ENCODE results near the gene IMMP2L. TPM values are rescaled to one million over a fixed set of nuclear protein-coding genes. Genes with fewer than 3 reads are reported as not detected.

The IMMP2L gene
- total and polyA plus RNA-seq, 2 of the 13 experiments (the other 11 are each of a cell fraction or from before 2014, with no cell fraction given), result 7.8 to 16.9 TPM

- TF ChIP-seq ZNF431 (CRISPR knock-in tag; IDR thresholded peaks at IDR 0.05; ENCODE audit: borderline replicate concordance, low read depth) (no peak), MAZ (IDR thresholded peaks at IDR 0.05; ENCODE audit: borderline replicate concordance, low read depth, low read length) (no peak), MAZ (CRISPR knock-in tag; IDR thresholded peaks at IDR 0.05; ENCODE audit: low read depth) (no peak), HOXA7 (CRISPR knock-in tag; IDR thresholded peaks at IDR 0.05) (no peak), FOXA3 (CRISPR knock-in tag; IDR thresholded peaks at IDR 0.05) (0 out of 2 replicates have a peak, but pooled peaks have one; percentile 12), CEBPB (IDR thresholded peaks at IDR 0.05; ENCODE audit: borderline replicate concordance, low read depth, low read length) (peak; percentile 85), CEBPG (CRISPR knock-in tag; IDR thresholded peaks at IDR 0.05) (peak; percentile 71), GATAD2A (CRISPR knock-in tag; IDR thresholded peaks at IDR 0.05) (0 out of 2 replicates have a peak, but pooled peaks have one; percentile 21)
Observed at GRCh38 chr7:111266613-111267012, 295.7 kb downstream of the IMMP2L start (continued).

- no peaks in the 10 kb centered on the region for H3K27me3 ChIP-seq (ENCODE audit: control insufficient read depth in 1 of 2, insufficient read depth in 2 of 2, low read length in 2 of 2)
- H3K4me1 ChIP-seq (ENCODE audit: insufficient read depth, low read length), result peaks cover 28% of the 10 kb centered on the region
- no peaks in the 10 kb centered on the region for H3K9me3 ChIP-seq (ENCODE audit: low read length)
- H4K20me1 ChIP-seq (ENCODE audit: insufficient read depth, low read length), result no peaks in the 10 kb centered on the region
- no peak for FAIRE-seq
- in situ Hi-C loops (cut with HindIII; ENCODE audit: extremely low pct_ligation_motif_present, low pct_unique_long_range_greater_than_20kb) (no loop called here), intact Hi-C loops (cut with micrococcal nuclease; ENCODE audit: unreplicated experiment) (no loop called here)
- H3K36me3 ChIP-seq (replicated peaks in 1 of 2; ENCODE audit: control insufficient read depth in 1 of 2, insufficient read depth in 2 of 2, low read length in 2 of 2), result no peaks in the 10 kb centered on the region
- TF ChIP-seq PHF5A (CRISPR knock-in tag; IDR thresholded peaks at IDR 0.05; ENCODE audit: low read depth, unreplicated experiment), result no peak
- no peak for TF ChIP-seq TEAD3 (CRISPR knock-in tag; optimal IDR thresholded peaks at IDR 0.05; ENCODE audit: borderline replicate concordance)
- no peak for TF ChIP-seq ZNF678 (CRISPR knock-in tag; IDR thresholded peaks at IDR 0.05)
- TF ChIP-seq ZNF335 (CRISPR knock-in tag; IDR thresholded peaks at IDR 0.05), result no peak
- TF ChIP-seq ZFP62 (CRISPR knock-in tag; IDR thresholded peaks at IDR 0.05), result no peak
- no peak for TF ChIP-seq NFATC3 (CRISPR knock-in tag; IDR thresholded peaks at IDR 0.05)
- no peak for TF ChIP-seq MEF2D (CRISPR knock-in tag; IDR thresholded peaks at IDR 0.05)
- TF ChIP-seq STAG1 (CRISPR knock-in tag; IDR thresholded peaks at IDR 0.05), result no peak
- no peak for TF ChIP-seq ZNF460 (CRISPR knock-in tag; IDR thresholded peaks at IDR 0.05; ENCODE audit: borderline replicate concordance)
- TF ChIP-seq HMGA1 (CRISPR knock-in tag; conservative IDR thresholded peaks at IDR 0.05), result no peak
- TF ChIP-seq ZNF260 (CRISPR knock-in tag; IDR thresholded peaks at IDR 0.05; ENCODE audit: borderline replicate concordance, low read depth), result no peak
- TF ChIP-seq PCBP1 (IDR thresholded peaks at IDR 0.05; ENCODE audit: borderline replicate concordance, low read depth, low read length), result no peak
- no peak for TF ChIP-seq ZNF747 (CRISPR knock-in tag; IDR thresholded peaks at IDR 0.05; ENCODE audit: borderline replicate concordance)
- TF ChIP-seq MATR3 (CRISPR knock-in tag; IDR thresholded peaks at IDR 0.05), result no peak
- TF ChIP-seq ZNF383 (CRISPR knock-in tag; IDR thresholded peaks at IDR 0.05; ENCODE audit: borderline replicate concordance), result no peak
- TF ChIP-seq THAP8 (CRISPR knock-in tag; IDR thresholded peaks at IDR 0.05; ENCODE audit: borderline replicate concordance), result no peak
- no peak for TF ChIP-seq NR2F6 (IDR thresholded peaks at IDR 0.05)
- TF ChIP-seq NR2F6 (CRISPR knock-in tag; IDR thresholded peaks at IDR 0.05), result no peak
- TF ChIP-seq ZMYM3 (CRISPR knock-in tag; IDR thresholded peaks at IDR 0.05), result no peak
- TF ChIP-seq MXD1 (CRISPR knock-in tag; IDR thresholded peaks at IDR 0.05), result no peak
- no peak for TF ChIP-seq ZNF343 (CRISPR knock-in tag; IDR thresholded peaks at IDR 0.05)
- no peak overlapping the region for H3K9ac ChIP-seq (ENCODE audit: insufficient read depth, low read depth, low read length)
- ChIA-PET CTCF (ENCODE audit: low intra/inter-chr PET ratio, low total read pairs) (no interaction called here), POLR2A (no interaction called here)
- H3K4me2 ChIP-seq (ENCODE audit: low read depth, low read length), result no peak overlapping the region
- no TSS peak for BruUV-seq (replicated peaks)
- no peak for ATAC-seq
- no peak overlapping the region for H3K27ac ChIP-seq (ENCODE audit: extremely low read length, insufficient read depth, low read length)
- H3K4me3 ChIP-seq (replicated peaks in 1 of 3; ENCODE audit: insufficient read depth in 1 of 3, low read depth in 2 of 3, low read length in 3 of 3), result no peak overlapping the region
- no peaks in the 10 kb centered on the region for H3K79me2 ChIP-seq (ENCODE audit: insufficient read depth, low read length)
- DNase-seq (ENCODE audit: low spot score), result no peak
- H2AFZ ChIP-seq (ENCODE audit: low read length), result no peak overlapping the region
Observed at GRCh38 chr7:111265394-111265793, 296.9 kb downstream of the IMMP2L start.

All from HepG2 (cell line).